Measurements from ENCODE around the gene OGFOD3. TPM values are rescaled to one million over a fixed set of nuclear protein-coding genes. Genes with fewer than 3 reads are reported as not detected.

OGFOD3 gene
- total and polyA plus RNA-seq, 9 of the 15 experiments (the other 6 are each of a cell fraction or from before 2014, with no cell fraction given) = 0.69 to 44.7 (median 18.9) TPM

- TF ChIP-seq ZNF318 (IDR thresholded peaks at IDR 0.05; ENCODE audit: borderline replicate concordance in 1 of 2, low read depth in 1 of 2) = no peak
- TF ChIP-seq BCLAF1 (IDR thresholded peaks at IDR 0.05; ENCODE audit: borderline replicate concordance in 1 of 2, control insufficient read depth in 1 of 2, low read depth in 2 of 2, low read length in 1 of 2) = no peak
- TF ChIP-seq CBX3 (IDR thresholded peaks at IDR 0.05; ENCODE audit: borderline replicate concordance in 1 of 2, low read length in 2 of 2) = no peak
- no peak for TF ChIP-seq CEBPB (tag; IDR thresholded peaks at IDR 0.05)
- TF ChIP-seq DNMT1 (IDR thresholded peaks at IDR 0.05) = no peak
- TF ChIP-seq PHF21A (IDR thresholded peaks at IDR 0.05; ENCODE audit: borderline replicate concordance, low read depth) = no peak
- no peak for TF ChIP-seq ZNF75A (CRISPR knock-in tag; IDR thresholded peaks at IDR 0.05)
- TF ChIP-seq NR3C1 (CRISPR knock-in tag; IDR thresholded peaks at IDR 0.05) = no peak
- TF ChIP-seq ZBTB8A (IDR thresholded peaks at IDR 0.05; ENCODE audit: partially characterized antibody) = no peak
- no peak for TF ChIP-seq AFF4 (CRISPR knock-in tag; IDR thresholded peaks at IDR 0.05)
Observed at GRCh38 chr17:82389379-82389778, 29.0 kb downstream of the OGFOD3 start (continued).
